ENCODE results near the gene RGMB.

RGMB gene

GRCh38 chr5:98773214-98773463 is 324 bp upstream of the RGMB start:
- DNase-seq: no peak
- peaks cover 6% of the 10 kb centered on the region for H3K36me3 ChIP-seq
- H3K9me3 ChIP-seq (ENCODE audit: severe bottlenecking): no peaks in the 10 kb centered on the region
- H3K4me3 ChIP-seq (ENCODE audit: low read depth, low read length): peak overlapping the region; percentile 74
- no peak for TF ChIP-seq CTCF (IDR thresholded peaks at IDR 0.05; ENCODE audit: low read depth, low read length)
- peak overlapping the region; percentile 96 for H3K27ac ChIP-seq
- peaks cover 4% of the 10 kb centered on the region for H3K27me3 ChIP-seq (ENCODE audit: insufficient read depth, low read depth, severe bottlenecking)

- Histone ChIP-seq H3K36me3 (peaks cover 8% of the 10 kb centered on the region), H3K4me3 (ENCODE audit: low read depth, low read length) (peak overlapping the region; percentile 74), H3K27me3 (ENCODE audit: insufficient read depth, low read depth, severe bottlenecking) (no peaks in the 10 kb centered on the region), H3K27ac (peak overlapping the region; percentile 96), H3K9me3 (ENCODE audit: severe bottlenecking) (no peaks in the 10 kb centered on the region)
- DNase-seq: peak; percentile 64
- no peak for TF ChIP-seq CTCF (IDR thresholded peaks at IDR 0.05; ENCODE audit: low read depth, low read length)
Observed at GRCh38 chr5:98774192-98775033, 950 bp downstream of the RGMB start.

DNA sequence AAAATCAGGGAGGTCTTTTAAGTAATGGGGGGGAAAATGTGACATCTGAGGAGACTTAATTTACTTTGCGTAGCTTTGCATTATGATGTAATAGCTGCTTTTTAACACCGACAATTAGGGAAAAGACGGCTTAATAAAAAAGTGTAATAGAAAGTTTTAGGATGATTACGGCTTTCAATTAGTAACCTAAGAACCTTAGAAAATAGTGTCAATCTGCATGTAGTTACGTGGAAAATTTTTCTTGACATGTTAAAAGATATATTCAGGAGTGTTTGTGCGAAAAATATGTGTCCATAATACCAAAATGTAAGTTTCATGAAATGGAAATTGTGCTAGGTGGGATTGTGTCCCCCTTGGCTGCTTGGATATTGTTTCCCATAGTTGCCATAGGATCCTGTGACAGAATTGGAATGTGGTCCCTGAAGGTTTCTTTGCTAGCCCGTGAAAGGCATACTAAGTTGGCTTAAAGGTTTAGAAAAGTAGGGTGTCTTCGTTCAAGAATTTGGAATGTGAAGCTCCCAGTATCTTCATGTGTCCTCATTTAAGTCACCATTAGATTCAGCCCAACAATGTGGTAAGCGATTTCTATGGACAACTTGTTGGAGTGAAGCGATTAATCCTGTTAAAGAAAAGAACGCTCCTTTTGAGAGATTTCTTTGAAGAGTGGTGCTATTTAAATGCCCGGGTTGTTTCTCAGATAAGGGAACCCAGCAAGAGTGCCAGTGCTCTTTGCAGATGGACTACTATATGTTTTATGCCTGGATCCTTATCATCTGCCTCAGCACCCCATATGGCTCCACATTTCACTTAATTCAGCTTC is 2.0 kb downstream of the RGMB start:
- Histone ChIP-seq H3K36me3 (peaks cover 18% of the 10 kb centered on the region), H3K9me3 (ENCODE audit: severe bottlenecking) (no peaks in the 10 kb centered on the region), H3K27ac (no peak overlapping the region), H3K27me3 (ENCODE audit: insufficient read depth, low read depth, severe bottlenecking) (no peaks in the 10 kb centered on the region), H3K4me3 (ENCODE audit: low read depth, low read length) (peak overlapping the region; percentile 74)
- no peak for DNase-seq
- TF ChIP-seq CTCF (IDR thresholded peaks at IDR 0.05; ENCODE audit: low read depth, low read length): no peak

DNA sequence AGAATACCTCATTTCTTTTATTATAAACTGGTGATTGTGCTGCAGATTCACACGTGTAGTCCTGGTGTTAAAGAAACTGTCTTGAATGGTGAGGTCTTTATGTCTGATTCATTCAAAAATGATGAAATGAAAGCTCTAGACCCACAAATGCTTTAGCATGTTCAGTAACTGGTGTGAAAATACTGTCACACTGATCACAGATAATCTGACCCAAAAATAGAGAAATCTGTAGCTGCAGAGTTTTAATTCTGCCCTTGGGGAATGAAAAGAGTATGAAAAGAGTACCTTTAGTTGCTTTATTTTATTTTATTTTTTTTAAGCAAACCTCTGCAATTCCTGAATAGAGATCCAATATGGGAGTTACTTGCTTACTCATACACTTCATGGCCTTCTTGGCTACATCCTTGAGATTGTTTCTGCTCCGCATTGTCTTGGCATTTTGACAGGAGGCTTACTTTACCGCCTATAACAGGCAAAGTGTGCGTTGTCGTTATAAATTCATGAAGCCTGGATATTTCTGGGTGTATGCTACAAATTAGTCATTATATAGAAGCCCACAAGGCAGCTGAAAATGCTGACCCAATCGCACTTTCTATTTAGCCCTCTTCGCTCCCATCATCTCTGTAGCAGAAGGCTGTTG is 2.7 kb downstream of the RGMB start:
- no peak for TF ChIP-seq CTCF (IDR thresholded peaks at IDR 0.05; ENCODE audit: low read depth, low read length)
- Histone ChIP-seq H3K27ac (no peak overlapping the region), H3K9me3 (ENCODE audit: severe bottlenecking) (no peaks in the 10 kb centered on the region), H3K4me3 (ENCODE audit: low read depth, low read length) (no peak overlapping the region), H3K27me3 (ENCODE audit: insufficient read depth, low read depth, severe bottlenecking) (no peaks in the 10 kb centered on the region), H3K36me3 (peaks cover 25% of the 10 kb centered on the region)
- DNase-seq: no peak

DNA sequence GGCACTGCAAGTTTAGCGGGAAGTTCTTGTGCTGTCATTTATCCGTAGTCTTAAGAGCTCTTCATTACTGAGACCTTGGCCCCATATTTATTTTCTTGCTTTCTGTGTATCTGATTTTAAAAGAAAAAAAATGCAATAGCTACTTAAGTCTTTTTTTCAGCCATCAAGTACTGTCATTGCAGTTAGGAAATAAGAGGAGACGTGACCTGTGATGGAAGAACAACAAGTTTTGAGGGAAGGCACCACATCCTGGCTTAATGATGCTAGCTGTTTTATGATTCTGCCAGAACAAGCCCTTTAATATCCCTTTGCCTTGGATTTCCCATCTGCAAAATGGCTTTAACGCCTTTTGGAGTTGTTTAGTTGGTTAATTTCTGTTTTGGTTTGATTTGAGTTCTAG is 3.8 kb downstream of the RGMB start:
- no peak for DNase-seq
- Histone ChIP-seq H3K4me3 (ENCODE audit: low read depth, low read length) (no peak overlapping the region), H3K27ac (no peak overlapping the region), H3K9me3 (ENCODE audit: severe bottlenecking) (no peaks in the 10 kb centered on the region), H3K36me3 (peaks cover 36% of the 10 kb centered on the region), H3K27me3 (ENCODE audit: insufficient read depth, low read depth, severe bottlenecking) (no peaks in the 10 kb centered on the region)
- no peak for TF ChIP-seq CTCF (IDR thresholded peaks at IDR 0.05; ENCODE audit: low read depth, low read length)
